Esophagus squamous epithelium (tissue), 5 donors: ENCODE results near the gene KRTAP10-7. TPM values are rescaled to one million over a fixed set of nuclear protein-coding genes. Genes with fewer than 3 reads are reported as not detected.

Experiments used
- DNase-seq: peaks from one replicate; lab custom pipeline; 2025; lab: John Stamatoyannopoulos, UW
- H3K27ac ChIP-seq, 4 donors: fragments of 200-600 bp; sonication (generic); one replicate each; pipeline ENCODE4 v1.5.1; 2016 to 2019; ENCODE audit warnings: mild to moderate bottlenecking in 1 of 4
- H3K27me3 ChIP-seq, 4 donors: fragments of 200-600 bp; sonication (generic); 1 replicate in 3 of 4; 2 replicates in 1 of 4; pipeline versions ENCODE4 v1.5.1 to v1.6.0; 2017 to 2021; ENCODE audit warnings: antibody characterized with exemption in 1 of 4
- H3K36me3 ChIP-seq, 3 donors: fragments of 200-600 bp; sonication (generic); one replicate each; pipeline ENCODE4 v1.5.1; 2016 to 2019
- H3K4me1 ChIP-seq, 3 donors: fragments of 200-600 bp; sonication (generic); one replicate each; pipeline ENCODE4 v1.5.1; 2017 to 2019
- H3K4me3 ChIP-seq, 4 donors: fragments of 200-600 bp; sonication (generic); 1 replicate in 3 of 4; 2 replicates in 1 of 4; pipeline ENCODE4 v1.5.1; 2016 to 2019; ENCODE audit warnings: mild to moderate bottlenecking in 2 of 4, moderate library complexity in 1 of 4
- H3K9me3 ChIP-seq, 3 donors: fragments of 200-600 bp; sonication (generic); one replicate each; pipeline ENCODE4 v1.5.1; 2016 to 2019
- POLR2A ChIP-seq, 4 donors: fragments of 450-650 bp; IDR thresholded peaks; one replicate each; pipeline ENCODE4 v1.6.1; 2017; ENCODE audit warnings: antibody characterized with exemption in 4 of 4, mild to moderate bottlenecking in 4 of 4, moderate library complexity in 3 of 4
- WGBS, 2 donors: methylation state at CpG; one replicate each; pipeline ENCODE4 v1.1.5; 2018; 5-methylcytosine and 5-hydroxymethylcytosine counted together
- intact Hi-C: fragments of 100-400 bp; cut with DNase I; formaldehyde crosslinking; loops from one replicate; pipeline ENCODE4 v1.15.0; 2022
- total RNA-seq, 4 donors: library from RNA; depleted of rRNA; stranded (reverse); fragments of >200 nt; gene quantifications; one replicate each; pipeline ENCODE4 v1.1.0, GENCODE V29; 2016
- TF ChIP-seq, protein P1 (sequence below), 6 experiments: fragments of 450-650 bp in 4 of 6; fragments of 200-600 bp in 2 of 6; sonication (generic) in 2 of 6; IDR thresholded peaks; one replicate each; pipeline ENCODE4 v1.5.1; 2016 to 2019; ENCODE audit warnings: antibody characterized with exemption in 6 of 6, mild to moderate bottlenecking in 4 of 6, moderate library complexity in 4 of 6
- donor health status: DM: yes; HTN: yes; CAD: no.

KRTAP10-7 gene
- total RNA-seq, 4 donors from 2014 or later: not detected

DNA sequence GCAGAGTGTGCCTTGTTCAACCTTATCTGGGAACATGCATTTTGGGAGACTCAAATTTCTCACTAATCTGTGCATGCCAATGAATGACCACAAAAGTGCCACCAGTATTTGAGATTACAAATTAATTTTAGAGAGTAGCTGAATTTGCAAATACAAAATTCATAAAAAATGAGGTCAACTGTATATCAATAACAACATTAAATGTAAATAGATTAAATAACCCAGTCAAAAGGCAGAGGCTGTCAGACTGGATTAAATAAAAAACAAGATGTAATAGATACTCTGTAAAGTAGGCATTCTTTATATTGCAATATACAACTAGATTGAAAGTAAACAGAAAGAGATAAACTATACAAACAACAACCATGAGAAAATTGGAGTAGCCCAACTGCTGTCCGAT is 36.3 kb upstream of the KRTAP10-7 start:
- peaks cover 0 to 10% (median 0%) of the 10 kb centered on the region in 4 donors for H3K27me3 ChIP-seq
- intact Hi-C loops: no loop called here
- TF ChIP-seq, protein P1, sequence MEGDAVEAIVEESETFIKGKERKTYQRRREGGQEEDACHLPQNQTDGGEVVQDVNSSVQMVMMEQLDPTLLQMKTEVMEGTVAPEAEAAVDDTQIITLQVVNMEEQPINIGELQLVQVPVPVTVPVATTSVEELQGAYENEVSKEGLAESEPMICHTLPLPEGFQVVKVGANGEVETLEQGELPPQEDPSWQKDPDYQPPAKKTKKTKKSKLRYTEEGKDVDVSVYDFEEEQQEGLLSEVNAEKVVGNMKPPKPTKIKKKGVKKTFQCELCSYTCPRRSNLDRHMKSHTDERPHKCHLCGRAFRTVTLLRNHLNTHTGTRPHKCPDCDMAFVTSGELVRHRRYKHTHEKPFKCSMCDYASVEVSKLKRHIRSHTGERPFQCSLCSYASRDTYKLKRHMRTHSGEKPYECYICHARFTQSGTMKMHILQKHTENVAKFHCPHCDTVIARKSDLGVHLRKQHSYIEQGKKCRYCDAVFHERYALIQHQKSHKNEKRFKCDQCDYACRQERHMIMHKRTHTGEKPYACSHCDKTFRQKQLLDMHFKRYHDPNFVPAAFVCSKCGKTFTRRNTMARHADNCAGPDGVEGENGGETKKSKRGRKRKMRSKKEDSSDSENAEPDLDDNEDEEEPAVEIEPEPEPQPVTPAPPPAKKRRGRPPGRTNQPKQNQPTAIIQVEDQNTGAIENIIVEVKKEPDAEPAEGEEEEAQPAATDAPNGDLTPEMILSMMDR (IDR thresholded peaks at IDR 0.05): no peak
- no peak overlapping the region for H3K27ac ChIP-seq
- H3K9me3 ChIP-seq: no peaks in the 10 kb centered on the region
- no peak for DNase-seq
- no peaks in the 10 kb centered on the region for H3K36me3 ChIP-seq
- H3K4me3 ChIP-seq: no peak overlapping the region
- 79 to 100% methylated on average over 1 of the region's 1 CpG for WGBS, 2 donors
- H3K4me1 ChIP-seq: no peaks in the 10 kb centered on the region

DNA sequence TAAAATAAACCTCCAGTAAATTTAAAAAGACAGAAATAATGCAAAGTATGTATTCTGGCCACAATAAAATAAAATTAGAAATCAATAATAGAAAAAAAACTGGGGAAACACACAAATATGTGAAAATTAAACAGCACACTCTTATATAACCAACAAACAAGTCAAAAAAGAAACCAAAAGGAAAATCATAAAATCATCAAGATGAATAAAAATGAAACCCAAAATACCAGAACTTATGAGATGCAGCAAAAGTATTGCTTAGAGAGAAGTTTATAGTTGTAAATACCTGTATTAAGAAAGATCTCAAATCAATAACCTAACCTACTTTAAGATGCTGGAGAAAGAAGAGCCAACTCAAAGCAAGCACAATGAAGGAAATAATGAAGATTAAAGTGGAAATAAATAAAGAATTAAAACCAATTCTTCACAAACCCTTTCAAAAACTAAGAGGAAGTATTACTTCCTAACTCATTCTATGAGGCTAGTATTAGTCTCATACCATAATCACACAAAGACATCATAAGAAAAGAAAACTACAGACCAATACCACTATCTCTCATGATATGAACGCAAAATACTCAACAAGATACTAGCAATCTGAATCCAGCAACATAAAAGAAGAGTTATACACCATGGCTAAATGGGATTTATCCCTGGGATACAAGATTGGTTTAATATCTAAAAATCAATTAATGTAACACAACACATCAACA is 35.4 kb upstream of the KRTAP10-7 start:
- Histone ChIP-seq H3K27me3 (peaks cover 0 to 16% (median 0%) of the 10 kb centered on the region in 4 donors), H3K4me3 (no peak overlapping the region), H3K36me3 (no peaks in the 10 kb centered on the region), H3K9me3 (no peaks in the 10 kb centered on the region), H3K27ac (no peak overlapping the region), H3K4me1 (no peaks in the 10 kb centered on the region)
- WGBS, 2 donors: 0 to 47% methylated on average over 1 of the region's 1 CpG
- intact Hi-C loops: no loop called here
- no peak for DNase-seq
- TF ChIP-seq, protein P1 (IDR thresholded peaks at IDR 0.05): no peak
- no peak for TF ChIP-seq POLR2A (IDR thresholded peaks at IDR 0.05)

DNA sequence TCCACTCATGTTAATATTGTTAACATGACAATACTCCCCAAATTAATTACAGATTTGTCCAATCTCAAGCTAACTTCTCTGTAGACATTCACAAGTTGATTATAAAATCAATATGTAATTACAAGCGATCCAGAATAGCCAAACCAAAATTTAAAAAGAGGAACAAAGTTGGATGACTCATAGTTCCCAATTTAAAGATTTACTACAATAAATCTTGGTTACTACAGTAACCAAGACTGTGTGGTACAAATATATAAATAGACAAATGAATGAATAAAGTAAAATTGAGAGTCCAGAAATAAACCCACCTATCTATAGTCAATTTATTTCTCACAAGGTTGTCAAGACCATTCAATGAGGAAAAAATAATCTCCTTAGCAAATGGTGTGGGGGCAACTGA is 34.0 kb upstream of the KRTAP10-7 start:
- Histone ChIP-seq H3K4me1 (no peaks in the 10 kb centered on the region), H3K36me3 (no peaks in the 10 kb centered on the region), H3K27ac (no peak overlapping the region), H3K4me3 (no peak overlapping the region), H3K9me3 (peaks cover 0 to 3% (median 0%) of the 10 kb centered on the region in 3 donors), H3K27me3 (peaks cover 0 to 20% (median 0%) of the 10 kb centered on the region in 4 donors)
- DNase-seq: no peak
- TF ChIP-seq POLR2A (IDR thresholded peaks at IDR 0.05): no peak
- TF ChIP-seq, protein P1 (IDR thresholded peaks at IDR 0.05): no peak
- WGBS, 2 donors: 20 to 27% methylated on average over 1 of the region's 1 CpG
- intact Hi-C loops: no loop called here

DNA sequence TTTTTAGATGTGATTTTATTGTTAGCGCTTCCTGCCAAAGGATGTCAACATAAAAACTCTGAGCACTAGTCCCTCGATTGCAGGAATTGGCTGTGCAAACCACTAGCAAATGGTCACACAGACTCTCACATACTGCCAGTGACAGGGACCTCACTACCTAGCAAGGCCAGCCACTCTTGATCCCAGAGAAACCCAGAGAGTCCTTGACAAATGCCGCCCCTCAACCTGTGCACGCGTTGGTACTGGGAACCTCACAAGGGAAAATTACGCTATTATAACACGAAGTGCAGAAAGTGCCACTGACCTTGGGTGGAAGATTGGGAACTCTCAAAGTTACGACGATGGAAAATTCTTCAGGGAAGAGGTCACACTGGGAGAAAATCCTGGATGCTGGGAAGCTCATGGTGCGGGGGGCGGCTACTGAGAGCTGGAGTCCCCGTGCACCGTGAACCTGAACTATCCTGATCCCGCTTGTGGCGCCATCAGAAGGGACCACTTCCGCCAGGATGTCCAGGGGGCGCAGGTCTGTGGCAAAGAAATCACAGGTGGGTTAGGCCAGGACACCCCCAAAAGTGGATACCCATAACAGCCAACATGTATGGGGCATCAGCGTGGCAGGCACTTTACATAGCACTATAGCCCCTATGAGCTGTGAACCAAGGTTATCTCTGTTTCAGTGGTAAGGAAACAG is 32.8 kb upstream of the KRTAP10-7 start:
- no peak for DNase-seq
- no peak for TF ChIP-seq POLR2A (IDR thresholded peaks at IDR 0.05)
- TF ChIP-seq, protein P1 (IDR thresholded peaks at IDR 0.05): no peak
- Histone ChIP-seq H3K4me1 (no peaks in the 10 kb centered on the region), H3K36me3 (no peaks in the 10 kb centered on the region), H3K4me3 (no peak overlapping the region), H3K9me3 (peaks cover 0 to 4% (median 0%) of the 10 kb centered on the region in 3 donors), H3K27ac (no peak overlapping the region), H3K27me3 (peaks cover 0 to 20% (median 0%) of the 10 kb centered on the region in 4 donors)
- 92 to 94% methylated on average over 15 to 18 of the region's 18 CpGs for WGBS, 2 donors
- intact Hi-C loops: no loop called here

DNA sequence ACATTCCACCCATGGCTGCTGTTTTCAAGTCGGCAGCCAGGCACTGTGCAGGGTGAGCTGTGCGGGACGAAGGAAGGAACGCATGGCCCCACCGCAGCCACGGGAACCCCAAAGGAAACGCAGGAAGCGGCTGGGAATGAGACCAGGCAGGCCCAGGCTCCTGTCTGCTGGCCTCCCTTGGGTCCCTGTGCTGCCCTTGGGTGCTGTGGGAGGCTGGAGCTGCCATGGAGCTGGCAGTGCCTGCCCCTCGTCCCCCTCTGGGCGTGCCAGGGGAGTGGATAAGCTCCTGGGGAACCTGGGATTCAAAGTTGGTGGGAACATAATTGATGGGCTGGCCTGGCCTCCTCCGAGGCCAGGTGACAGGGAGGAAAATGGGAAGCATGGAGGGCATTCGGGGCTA is 32.1 kb upstream of the KRTAP10-7 start:
- Histone ChIP-seq H3K27ac (no peak overlapping the region), H3K9me3 (peaks cover 0 to 4% (median 0%) of the 10 kb centered on the region in 3 donors), H3K36me3 (no peaks in the 10 kb centered on the region), H3K4me3 (no peak overlapping the region), H3K27me3 (peaks cover 0 to 26% (median 0%) of the 10 kb centered on the region in 4 donors), H3K4me1 (no peaks in the 10 kb centered on the region)
- no peak for TF ChIP-seq POLR2A (IDR thresholded peaks at IDR 0.05)
- TF ChIP-seq, protein P1 (IDR thresholded peaks at IDR 0.05): no peak
- 70% methylated on average over 2 to 4 of the region's 12 CpGs for WGBS, 2 donors
- no peak for DNase-seq
- intact Hi-C loops: no loop called here
